GM12878 (cell line): ENCODE results near the gene EPS8. TPM values are rescaled to one million over a fixed set of nuclear protein-coding genes. Genes with fewer than 3 reads are reported as not detected.

Source experiments
- ATAC-seq: fragments of 200-7000 bp; cut with Tn5 transposase; 3 replicates; pipeline ENCODE4 v1.9.1; 2020; ENCODE audit warnings: mild to moderate bottlenecking, moderate library complexity
- BruUV-seq: library from RNA; stranded (reverse); fragments of 400-500 nt; replicated peaks from 2 replicates; lab custom pipeline; 2021; lab: Mats Ljungman, UMichigan
- CTCF ChIA-PET: fragments of 300-600 bp; sonication (Branson Sonifier 250); formaldehyde crosslinking; extraction: SDS; loops from one replicate; lab custom pipeline; 2021; ENCODE audit warnings: inconsistent platforms; lab: Yijun Ruan, JAX
- POLR2A ChIA-PET: fragments of 350-600 bp; formaldehyde crosslinking; extraction: SDS; loops from one replicate; lab custom pipeline; 2021; ENCODE audit warnings: inconsistent platforms; lab: Charles Lee
- RAD21 ChIA-PET: fragments of 300-600 bp; sonication (Branson Sonifier 250); formaldehyde crosslinking; loops from one replicate; lab custom pipeline; 2023; ENCODE audit warnings: antibody characterized with exemption; ENCODE audit not compliant: unreplicated experiment; lab: Charles Lee
- SMC1A ChIA-PET: fragments of 300-600 bp; sonication (Branson Sonifier 250); formaldehyde crosslinking; loops from one replicate; lab custom pipeline; 2023; ENCODE audit not compliant: unreplicated experiment, uncharacterized antibody; lab: Charles Lee
- DNase-seq: peaks from one replicate; pipeline ENCODE4 v3.0.0-alpha.2; 2011; ENCODE audit warnings: low read depth, low spot score
- FAIRE-seq: peaks from 3 replicates; lab custom pipeline; 2011; peaks lifted over from hg19 to GRCh38; lab: Jason Lieb, UNC
- H2AFZ ChIP-seq: 2 replicates; pipeline ENCODE4 v1.6.0; 2011; ENCODE audit warnings: low read depth, low read length, control low read depth; ENCODE audit not compliant: control insufficient read depth
- H3K27ac ChIP-seq: 2 replicates; pipeline ENCODE4 v1.5.1; 2011; ENCODE audit warnings: control low read depth; ENCODE audit not compliant: control insufficient read depth, insufficient read depth
- H3K27me3 ChIP-seq, 2 experiments: replicated peaks in 1 of 2; 2 replicates each; pipeline versions ENCODE4 v1.6.0 to v1.6.1; 2011; ENCODE audit warnings: low read length in 1 of 2; ENCODE audit not compliant: control insufficient read depth in 2 of 2, insufficient read depth in 2 of 2
- H3K36me3 ChIP-seq, 2 experiments: 2 replicates each; pipeline ENCODE4 v1.5.1; 2011; ENCODE audit warnings: low read length in 1 of 2; ENCODE audit not compliant: control insufficient read depth in 2 of 2, insufficient read depth in 2 of 2
- H3K4me1 ChIP-seq: 2 replicates; pipeline ENCODE4 v1.6.1; 2011; ENCODE audit warnings: mild to moderate bottlenecking, low read length, moderate library complexity, mixed read lengths; ENCODE audit not compliant: control insufficient read depth, insufficient read depth
- H3K4me2 ChIP-seq: 2 replicates; pipeline ENCODE4 v1.6.0; 2011; ENCODE audit warnings: control low read depth; ENCODE audit not compliant: control insufficient read depth, insufficient read depth
- H3K4me3 ChIP-seq: fragments of 200-600 bp; sonication (generic); 2 replicates; pipeline ENCODE4 v1.5.1; 2016
- H3K79me2 ChIP-seq: 2 replicates; pipeline ENCODE4 v1.6.0; 2011; ENCODE audit warnings: low read length; ENCODE audit not compliant: control insufficient read depth, insufficient read depth
- H3K9ac ChIP-seq: 2 replicates; pipeline ENCODE4 v1.8.0; 2011; ENCODE audit warnings: low read length, control low read depth, mixed read lengths; ENCODE audit not compliant: control insufficient read depth, insufficient read depth
- H3K9me3 ChIP-seq: replicated peaks from 3 replicates; pipeline ENCODE4 v1.5.1; 2011; ENCODE audit warnings: mild to moderate bottlenecking, low read length; ENCODE audit not compliant: control insufficient read depth, insufficient read depth
- H4K20me1 ChIP-seq: 2 replicates; pipeline ENCODE4 v1.6.0; 2011; ENCODE audit not compliant: control insufficient read depth, insufficient read depth
- BHLHE40 ChIP-seq, 2 experiments: fragments of 450-650 bp in 1 of 2; IDR thresholded peaks; 2 replicates each; pipeline ENCODE4 v1.6.1; 2011 to 2017; ENCODE audit warnings: low read depth in 2 of 2, borderline replicate concordance in 1 of 2, improper control_type of control experiment in 1 of 2, low read length in 1 of 2, mild to moderate bottlenecking in 1 of 2
- BRCA1 ChIP-seq: IDR thresholded peaks from 2 replicates; pipeline ENCODE4 v1.6.1; 2011; ENCODE audit warnings: low read depth, low read length, improper control_type of control experiment
- CBX3 ChIP-seq: fragments of 200-600 bp; sonication (generic); IDR thresholded peaks from 2 replicates; pipeline ENCODE4 v1.6.1; 2016; ENCODE audit warnings: low read depth, borderline replicate concordance
- CREB1 ChIP-seq: IDR thresholded peaks from 2 replicates; pipeline ENCODE4 v1.6.1; 2012; ENCODE audit warnings: low read depth, mild to moderate bottlenecking, inconsistent platforms
- CREM ChIP-seq: IDR thresholded peaks from 2 replicates; pipeline ENCODE4 v1.6.1; 2014; ENCODE audit warnings: antibody characterized with exemption, low read depth
- E4F1 ChIP-seq: fragments of 450-650 bp; IDR thresholded peaks from 2 replicates; pipeline ENCODE4 v1.6.1; 2018; ENCODE audit warnings: borderline replicate concordance, mild to moderate bottlenecking; ENCODE audit not compliant: partially characterized antibody
- FOXK2 ChIP-seq: fragments of 450-650 bp; IDR thresholded peaks from 2 replicates; pipeline ENCODE4 v1.6.1; 2017; ENCODE audit warnings: mild to moderate bottlenecking, moderate library complexity
- KDM1A ChIP-seq: fragments of 200-600 bp; sonication (generic); IDR thresholded peaks from 2 replicates; pipeline ENCODE4 v1.6.1; 2016; ENCODE audit warnings: borderline replicate concordance
- MEF2B ChIP-seq: fragments of 450-650 bp; IDR thresholded peaks from 2 replicates; pipeline ENCODE4 v1.6.1; 2018; ENCODE audit warnings: mild to moderate bottlenecking, moderate library complexity; ENCODE audit not compliant: partially characterized antibody, poor library complexity, severe bottlenecking
- NFXL1 ChIP-seq: fragments of 450-650 bp; IDR thresholded peaks from 2 replicates; pipeline ENCODE4 v1.6.1; 2017; ENCODE audit warnings: antibody characterized with exemption, mild to moderate bottlenecking, borderline replicate concordance
- PML ChIP-seq: IDR thresholded peaks from 2 replicates; pipeline ENCODE4 v1.6.1; 2012; ENCODE audit warnings: low read length, inconsistent platforms
- STAT1 ChIP-seq: fragments of 450-650 bp; conservative IDR thresholded peaks from 2 replicates; pipeline ENCODE4 v1.6.1; 2014; ENCODE audit warnings: antibody characterized with exemption, mild to moderate bottlenecking
- ZZZ3 ChIP-seq: IDR thresholded peaks from 2 replicates; pipeline ENCODE4 v1.6.1; 2011; ENCODE audit warnings: low read depth; ENCODE audit not compliant: control insufficient read depth, insufficient read length
- WGBS: methylation state at CpG from one replicate; pipeline ENCODE4 v1.1.6; 2016; ENCODE audit warnings: low lambda C conversion rate; ENCODE audit not compliant: insufficient replicate concordance, insufficient coverage; ENCODE audit errors: missing lambda C conversion rate; 5-methylcytosine and 5-hydroxymethylcytosine counted together
- in situ Hi-C: fragments of 300-500 bp; cut with MboI; formaldehyde crosslinking; loops from 9 replicates; pipeline ENCODE4 v1.14.3; 2018; ENCODE audit warnings: mixed read lengths
- intact Hi-C: fragments of 100-400 bp; cut with micrococcal nuclease; formaldehyde crosslinking; loops from one replicate; pipeline ENCODE4 v1.14.2; 2022; ENCODE audit not compliant: unreplicated experiment
- polyA plus RNA-seq, 11 experiments: library from polyadenylated mRNA; depleted of rRNA in 4 of 11; unstranded in 6 of 11; stranded (reverse) in 5 of 11; fragments of >200 nt; fragmentation: Nextera tagmentation in 4 of 11; fragmentation: Illumina TruSeq in 1 of 11; extraction: Ambion mirVana in 4 of 11; extraction: Trizol in 1 of 11; gene quantifications; 1 replicate in 1 of 11; 2 replicates in 10 of 11; pipeline versions ENCODE4 v1.2.1 to v1.2.3, GENCODE V29; 2011 to 2016; ENCODE audit warnings: inconsistent platforms in 2 of 11, missing spikeins in 2 of 11, low read depth in 1 of 11
- total RNA-seq, 4 experiments: library from RNA; depleted of rRNA in 3 of 4; stranded (reverse); fragments of >200 nt in 3 of 4; fragmentation: Illumina TruSeq in 1 of 4; extraction: Trizol in 1 of 4; gene quantifications; 2 replicates each; pipeline versions ENCODE4 v1.2.1 to v1.2.3, GENCODE V29; 2013 to 2021
- TF ChIP-seq, protein P1 (sequence below): fragments of 450-650 bp; IDR thresholded peaks from 2 replicates; pipeline ENCODE4 v1.6.1; 2017; ENCODE audit warnings: low read depth, mild to moderate bottlenecking, moderate library complexity
- TF ChIP-seq, protein P2 (sequence below): fragments of 450-650 bp; IDR thresholded peaks from 2 replicates; pipeline ENCODE4 v1.6.1; 2016; ENCODE audit warnings: mild to moderate bottlenecking, moderate library complexity, borderline replicate concordance

The EPS8 gene
- total and polyA plus RNA-seq, 10 of the 15 experiments (the other 5 are each of a cell fraction or from before 2014, with no cell fraction given): 1.3 to 127 (median 3.4) TPM

- Histone ChIP-seq H3K4me2 (no peak overlapping the region), H3K36me3 (no peaks in the 10 kb centered on the region), H3K4me1 (no peaks in the 10 kb centered on the region), H3K4me3 (no peak overlapping the region), H3K27ac (no peak overlapping the region), H3K27me3 (no peaks in the 10 kb centered on the region), H3K9ac (no peak overlapping the region), H2AFZ (no peak overlapping the region), H3K79me2 (no peaks in the 10 kb centered on the region), H4K20me1 (no peaks in the 10 kb centered on the region), H3K9me3 (no peaks in the 10 kb centered on the region)
- ChIA-PET CTCF (interaction anchor here (0.8 to 2.6 kb wide), 3 partner anchors 19 to 244 kb away, joined by 3 to 8 read pairs (median 3); no protein-coding TSS in a partner anchor), SMC1A (interaction anchor here (0.8 to 3.9 kb wide), 5 partner anchors 13 to 143 kb away, joined by 3 to 13 read pairs (median 5); no protein-coding TSS in a partner anchor), RAD21 (interaction anchor here (0.9 to 1.5 kb wide), 2 partner anchors 252 to 254 kb away, joined by 3 to 7 read pairs; no protein-coding TSS in a partner anchor), POLR2A (no interaction called here)
- no peak for FAIRE-seq
- no TSS peak for BruUV-seq
- no peak for TF ChIP-seq CREM
- no peak for TF ChIP-seq E4F1
- no peak for TF ChIP-seq CREB1
- no peak for TF ChIP-seq PML
- TF ChIP-seq, protein P1, sequence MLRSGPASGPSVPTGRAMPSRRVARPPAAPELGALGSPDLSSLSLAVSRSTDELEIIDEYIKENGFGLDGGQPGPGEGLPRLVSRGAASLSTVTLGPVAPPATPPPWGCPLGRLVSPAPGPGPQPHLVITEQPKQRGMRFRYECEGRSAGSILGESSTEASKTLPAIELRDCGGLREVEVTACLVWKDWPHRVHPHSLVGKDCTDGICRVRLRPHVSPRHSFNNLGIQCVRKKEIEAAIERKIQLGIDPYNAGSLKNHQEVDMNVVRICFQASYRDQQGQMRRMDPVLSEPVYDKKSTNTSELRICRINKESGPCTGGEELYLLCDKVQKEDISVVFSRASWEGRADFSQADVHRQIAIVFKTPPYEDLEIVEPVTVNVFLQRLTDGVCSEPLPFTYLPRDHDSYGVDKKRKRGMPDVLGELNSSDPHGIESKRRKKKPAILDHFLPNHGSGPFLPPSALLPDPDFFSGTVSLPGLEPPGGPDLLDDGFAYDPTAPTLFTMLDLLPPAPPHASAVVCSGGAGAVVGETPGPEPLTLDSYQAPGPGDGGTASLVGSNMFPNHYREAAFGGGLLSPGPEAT: no peak
- TF ChIP-seq FOXK2: no peak
- TF ChIP-seq NFXL1: no peak
- no peak for TF ChIP-seq ZZZ3
- TF ChIP-seq BHLHE40 (IDR thresholded peaks at IDR 0.05; ENCODE audit: borderline replicate concordance in 1 of 2, low read depth in 2 of 2, low read length in 1 of 2): no peak
- no peak for TF ChIP-seq KDM1A
- no peak for TF ChIP-seq BRCA1
- no peak for TF ChIP-seq STAT1
- no peak for TF ChIP-seq CBX3
- TF ChIP-seq, protein P2, sequence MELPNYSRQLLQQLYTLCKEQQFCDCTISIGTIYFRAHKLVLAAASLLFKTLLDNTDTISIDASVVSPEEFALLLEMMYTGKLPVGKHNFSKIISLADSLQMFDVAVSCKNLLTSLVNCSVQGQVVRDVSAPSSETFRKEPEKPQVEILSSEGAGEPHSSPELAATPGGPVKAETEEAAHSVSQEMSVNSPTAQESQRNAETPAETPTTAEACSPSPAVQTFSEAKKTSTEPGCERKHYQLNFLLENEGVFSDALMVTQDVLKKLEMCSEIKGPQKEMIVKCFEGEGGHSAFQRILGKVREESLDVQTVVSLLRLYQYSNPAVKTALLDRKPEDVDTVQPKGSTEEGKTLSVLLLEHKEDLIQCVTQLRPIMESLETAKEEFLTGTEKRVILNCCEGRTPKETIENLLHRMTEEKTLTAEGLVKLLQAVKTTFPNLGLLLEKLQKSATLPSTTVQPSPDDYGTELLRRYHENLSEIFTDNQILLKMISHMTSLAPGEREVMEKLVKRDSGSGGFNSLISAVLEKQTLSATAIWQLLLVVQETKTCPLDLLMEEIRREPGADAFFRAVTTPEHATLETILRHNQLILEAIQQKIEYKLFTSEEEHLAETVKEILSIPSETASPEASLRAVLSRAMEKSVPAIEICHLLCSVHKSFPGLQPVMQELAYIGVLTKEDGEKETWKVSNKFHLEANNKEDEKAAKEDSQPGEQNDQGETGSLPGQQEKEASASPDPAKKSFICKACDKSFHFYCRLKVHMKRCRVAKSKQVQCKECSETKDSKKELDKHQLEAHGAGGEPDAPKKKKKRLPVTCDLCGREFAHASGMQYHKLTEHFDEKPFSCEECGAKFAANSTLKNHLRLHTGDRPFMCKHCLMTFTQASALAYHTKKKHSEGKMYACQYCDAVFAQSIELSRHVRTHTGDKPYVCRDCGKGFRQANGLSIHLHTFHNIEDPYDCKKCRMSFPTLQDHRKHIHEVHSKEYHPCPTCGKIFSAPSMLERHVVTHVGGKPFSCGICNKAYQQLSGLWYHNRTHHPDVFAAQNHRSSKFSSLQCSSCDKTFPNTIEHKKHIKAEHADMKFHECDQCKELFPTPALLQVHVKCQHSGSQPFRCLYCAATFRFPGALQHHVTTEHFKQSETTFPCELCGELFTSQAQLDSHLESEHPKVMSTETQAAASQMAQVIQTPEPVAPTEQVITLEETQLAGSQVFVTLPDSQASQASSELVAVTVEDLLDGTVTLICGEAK: no peak
- no peak for TF ChIP-seq MEF2B
- no peak for ATAC-seq
- in situ Hi-C loops (no loop called here), intact Hi-C loops (no loop called here)
- no peak for DNase-seq
- WGBS: 95% methylated on average over 4 of the region's 4 CpGs
Measured at GRCh38 chr12:15603474-15604085, 185.6 kb downstream of the EPS8 start.
